GM19043 (cell line): ENCODE measurements around the gene IQGAP2.

Experiments
- ATAC-seq: cut with Tn5 transposase; IDR thresholded peaks from one replicate; pipeline ENCODE4 v1.9.1; 2021; ENCODE audit warnings: low read depth; ENCODE audit not compliant: unreplicated experiment

The IQGAP2 gene

DNA sequence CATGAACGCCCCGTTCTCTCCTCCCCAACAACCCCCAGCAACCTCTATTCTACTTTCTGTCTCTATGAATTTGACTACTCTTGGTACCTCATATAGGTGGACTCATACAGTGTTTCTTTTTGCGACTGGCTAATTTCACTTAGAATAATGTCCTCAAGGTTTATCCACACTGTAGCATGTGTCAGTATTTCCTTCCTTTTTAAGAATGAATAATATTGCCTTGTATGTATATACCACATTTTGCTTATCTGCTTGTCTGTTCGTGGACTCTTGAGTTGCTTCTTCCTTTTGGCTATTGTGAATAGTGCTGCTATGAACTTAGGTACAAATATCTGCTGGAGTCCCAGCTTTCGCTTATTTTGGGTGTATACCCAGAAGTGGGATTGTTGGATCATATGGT is 42.7 kb downstream of the IQGAP2 start:
- no peak for ATAC-seq

GRCh38 chr5:76446776-76447175 is 43.7 kb downstream of the IQGAP2 start:
- ATAC-seq: no peak

DNA sequence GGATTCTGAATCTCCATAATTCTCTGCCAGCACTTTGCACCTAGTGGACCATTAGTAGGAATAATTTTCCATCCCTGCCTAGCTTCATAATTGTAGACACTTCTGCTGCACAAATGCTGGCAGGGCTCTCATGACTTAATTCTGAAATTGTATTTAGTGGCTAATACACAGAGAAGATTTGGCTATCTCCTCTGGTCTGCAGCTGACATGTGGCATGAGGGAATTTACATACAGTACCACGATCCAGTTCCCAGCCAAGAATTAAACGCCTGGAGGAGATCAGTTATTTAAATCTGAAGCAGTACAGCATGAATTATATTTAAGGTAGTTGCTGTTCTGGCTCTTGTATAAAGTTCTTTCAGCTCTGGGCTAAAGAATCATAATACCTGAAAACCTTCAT is 46.5 kb downstream of the IQGAP2 start:
- no peak for ATAC-seq

DNA sequence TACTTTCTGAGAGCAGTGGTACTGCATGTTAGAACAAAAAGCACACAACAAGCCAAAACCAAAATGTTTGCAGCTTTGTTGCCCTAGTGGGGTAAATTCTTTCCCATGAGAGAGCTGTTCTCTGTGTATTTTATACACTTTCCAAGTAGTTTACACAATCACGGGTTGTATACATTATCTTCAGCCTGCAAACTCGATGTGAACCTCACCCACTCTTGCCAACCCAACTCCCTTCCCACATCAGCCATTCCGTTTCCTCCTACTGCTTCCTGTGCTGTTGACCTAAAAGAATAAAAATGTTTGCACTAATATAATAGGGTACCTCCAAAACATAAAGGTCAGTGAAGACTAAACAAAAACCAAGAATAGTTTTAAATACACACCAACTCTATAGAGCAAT is 47.0 kb downstream of the IQGAP2 start:
- ATAC-seq: no peak

GRCh38 chr5:76451031-76451701 is 48.1 kb downstream of the IQGAP2 start:
- ATAC-seq: no peak

- ATAC-seq: no peak
Observed at GRCh38 chr5:76455531-76456133, 52.5 kb downstream of the IQGAP2 start.

DNA sequence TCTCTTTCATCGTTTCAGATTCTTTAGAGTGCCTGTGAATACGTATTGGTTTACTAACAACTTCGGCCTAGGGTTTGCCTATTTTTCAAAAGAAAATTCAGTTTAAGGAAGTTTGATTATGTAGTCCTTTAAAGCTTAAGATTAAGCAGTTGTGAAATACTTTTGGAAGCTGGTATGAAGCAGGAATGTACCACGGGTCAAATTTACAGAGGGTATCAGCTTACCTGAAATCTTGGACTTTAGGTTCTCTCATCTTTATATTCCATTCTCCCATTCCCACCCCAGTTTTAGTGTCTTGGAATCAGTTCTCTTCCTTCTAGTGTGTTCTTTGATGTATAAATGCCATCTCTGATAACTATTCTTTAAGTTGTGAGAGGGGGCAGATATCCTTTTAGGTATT is 53.2 kb downstream of the IQGAP2 start:
- ATAC-seq: no peak

GRCh38 chr5:76457674-76458485 is 54.8 kb downstream of the IQGAP2 start:
- ATAC-seq: no peak

DNA sequence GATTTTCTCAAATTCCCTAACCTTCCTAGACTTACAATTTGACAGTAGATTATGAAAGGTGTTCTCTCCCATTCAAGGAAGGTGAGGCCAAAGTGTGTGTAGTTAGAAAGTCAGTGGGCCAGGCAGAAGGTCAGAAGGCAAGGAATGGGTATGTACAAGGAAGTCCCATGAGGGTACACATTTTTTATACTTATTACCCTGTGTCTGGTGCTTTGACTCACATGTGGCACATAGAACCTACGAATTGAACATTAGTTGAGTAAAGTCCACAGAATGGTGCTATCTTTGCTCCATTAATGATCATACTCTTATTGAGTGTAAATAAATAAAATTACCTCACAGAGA is 55.4 kb downstream of the IQGAP2 start:
- ATAC-seq: no peak

- ATAC-seq: no peak
Observed at GRCh38 chr5:76460104-76460503, 57.0 kb downstream of the IQGAP2 start.

- ATAC-seq: no peak
Observed at GRCh38 chr5:76462097-76462667, 59.1 kb downstream of the IQGAP2 start.

GRCh38 chr5:76467216-76467615 is 64.1 kb downstream of the IQGAP2 start:
- ATAC-seq: no peak

DNA sequence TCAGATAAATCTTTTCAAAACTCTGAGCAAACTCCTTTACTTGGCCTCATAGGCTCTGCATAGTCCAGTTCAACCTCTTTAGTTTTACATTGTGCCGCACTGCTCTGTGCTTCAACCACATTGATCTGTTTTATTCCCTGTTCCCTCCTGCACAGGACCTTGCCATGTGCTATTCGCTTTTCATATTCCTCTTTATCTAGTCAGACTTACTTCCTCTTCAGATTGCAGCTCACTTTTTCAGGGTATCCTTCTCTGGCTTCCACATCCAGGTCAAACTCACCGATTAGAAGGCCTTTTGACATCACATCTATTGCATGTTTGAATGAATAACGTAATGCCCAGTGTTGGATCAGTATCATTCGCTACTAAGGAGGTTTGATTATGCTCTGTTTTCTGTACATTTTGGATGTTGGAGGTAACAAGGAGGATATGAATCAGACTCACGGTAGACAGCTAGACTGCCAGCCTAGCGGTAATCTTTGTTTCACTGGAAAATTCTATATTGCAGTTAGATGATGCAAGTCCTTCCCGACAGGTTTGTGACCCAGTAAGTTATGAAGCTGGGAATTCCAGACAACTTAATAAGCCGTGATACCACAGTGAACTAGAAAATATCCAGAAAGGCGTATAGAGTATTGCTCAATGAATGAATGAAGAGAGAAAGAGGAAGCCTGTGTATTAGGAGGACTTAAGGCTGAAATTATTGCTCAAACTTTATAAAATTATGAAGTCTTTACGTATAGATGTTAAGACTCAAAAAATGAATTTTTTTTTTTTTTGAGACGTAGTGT is 65.7 kb downstream of the IQGAP2 start:
- ATAC-seq: no peak

DNA sequence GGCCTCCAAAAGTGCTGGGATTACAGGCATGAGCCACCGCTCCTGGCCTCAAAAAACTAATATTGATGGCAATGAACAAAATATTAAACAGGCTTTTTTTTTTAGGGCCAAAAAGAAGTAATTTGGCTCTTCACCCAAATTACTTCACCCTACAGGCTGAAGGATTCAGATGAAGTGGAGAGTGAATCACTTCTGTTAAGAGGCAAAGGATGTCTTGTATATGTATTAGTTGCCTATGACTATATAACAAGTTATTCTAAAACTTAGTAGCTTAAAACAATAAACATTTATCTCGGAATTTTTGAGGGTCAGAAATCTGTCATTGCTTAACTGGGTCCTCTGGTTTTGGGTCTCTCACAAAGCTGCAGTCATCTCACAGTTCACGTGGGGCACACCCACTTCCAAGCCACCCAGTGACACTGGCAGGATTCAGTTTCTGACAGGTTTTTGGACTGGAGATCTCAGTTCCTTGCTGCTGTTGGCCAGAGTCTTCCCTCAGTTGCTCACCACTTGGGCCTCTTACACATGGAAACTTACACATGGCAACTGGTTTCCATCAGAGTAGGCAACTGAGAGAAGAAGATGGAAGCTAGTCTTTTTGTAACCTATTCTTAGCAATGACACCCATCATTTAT is 66.7 kb downstream of the IQGAP2 start:
- ATAC-seq: no peak

DNA sequence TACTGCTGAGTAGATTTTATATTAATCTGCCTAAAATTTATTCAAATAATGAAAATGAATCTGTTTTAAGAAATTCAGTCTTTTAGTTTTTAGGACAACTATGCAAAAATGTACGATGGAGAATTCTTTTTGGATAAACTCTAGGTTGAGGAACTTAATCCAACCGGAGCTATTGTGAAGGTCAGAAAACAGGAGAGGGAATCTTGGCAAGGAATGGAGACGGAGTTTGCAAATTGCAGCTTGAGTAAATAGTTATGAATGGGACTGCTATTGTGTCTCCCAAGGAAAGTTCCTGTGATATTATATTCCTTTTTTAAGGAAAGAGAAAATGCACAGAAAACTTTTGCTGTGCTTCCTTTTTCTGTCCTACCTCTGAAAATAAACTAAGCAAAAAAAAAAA is 67.9 kb downstream of the IQGAP2 start:
- no peak for ATAC-seq

DNA sequence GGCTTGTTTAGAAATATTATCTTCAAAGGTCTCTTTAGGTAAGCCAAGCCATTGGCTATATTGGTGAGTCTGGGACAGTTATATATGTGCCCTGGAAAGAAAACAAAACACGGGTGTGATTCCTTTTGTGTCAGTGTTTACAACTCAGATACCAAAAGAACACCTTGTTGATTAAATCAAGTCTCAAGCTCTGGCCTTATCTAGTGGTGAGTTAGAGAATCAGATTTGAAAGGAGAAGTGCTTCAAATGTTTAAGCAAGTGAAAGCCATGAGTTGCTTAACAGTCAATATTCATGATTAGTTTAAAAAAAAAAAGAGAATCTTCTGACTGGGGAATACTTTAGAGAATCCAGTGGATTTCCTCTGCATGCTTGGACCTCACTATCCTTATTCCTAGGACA is 68.3 kb downstream of the IQGAP2 start:
- ATAC-seq: no peak

DNA sequence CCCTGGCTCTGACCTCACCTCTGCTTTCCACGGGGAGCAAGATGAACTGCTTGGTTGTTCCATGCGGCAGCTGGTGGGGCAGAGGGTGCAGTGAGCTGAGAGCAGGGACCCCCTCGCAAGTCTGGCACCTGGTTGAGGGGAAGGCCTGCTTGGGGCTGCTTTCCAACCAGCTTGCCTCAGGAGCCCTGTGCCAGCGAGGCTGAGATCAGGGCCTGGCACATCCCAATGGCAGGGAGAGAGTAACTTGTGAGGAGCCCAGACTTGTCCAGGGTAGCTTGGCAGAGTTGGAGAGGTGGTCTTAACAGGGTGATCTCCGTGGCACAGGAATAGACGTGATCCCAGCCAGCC is 68.9 kb downstream of the IQGAP2 start:
- no peak for ATAC-seq

DNA sequence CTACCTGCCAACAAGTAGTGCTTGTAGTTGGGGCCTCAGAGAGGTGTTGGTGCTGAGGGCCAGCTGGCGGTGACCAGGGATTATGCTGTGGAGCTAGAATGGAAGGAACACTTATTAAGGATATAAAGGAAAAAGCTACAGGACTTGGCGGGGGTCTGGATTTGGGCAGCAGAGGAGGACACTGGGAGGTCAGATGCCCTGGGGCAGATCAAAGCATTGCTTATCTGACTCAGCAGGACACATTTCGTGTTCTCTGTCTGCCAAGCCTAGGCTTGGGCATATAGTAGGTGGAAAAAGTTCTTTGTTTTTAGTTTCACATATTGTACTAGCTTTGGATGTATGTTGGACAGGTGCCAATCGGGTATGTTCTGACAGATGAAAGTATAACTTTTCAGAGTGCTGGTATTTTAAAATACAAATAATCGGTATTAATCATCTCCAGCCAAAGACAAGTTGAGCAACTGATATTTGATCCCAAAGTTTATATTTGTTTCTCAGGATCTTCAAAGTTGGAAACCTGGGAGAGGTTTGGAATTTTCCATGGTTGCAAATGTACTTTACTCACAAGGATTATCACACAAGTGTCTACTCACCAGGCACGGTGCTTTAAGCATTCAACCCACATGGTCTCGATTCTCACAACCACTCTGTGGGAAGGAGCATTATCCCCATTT is 69.4 kb downstream of the IQGAP2 start:
- ATAC-seq: no peak

DNA sequence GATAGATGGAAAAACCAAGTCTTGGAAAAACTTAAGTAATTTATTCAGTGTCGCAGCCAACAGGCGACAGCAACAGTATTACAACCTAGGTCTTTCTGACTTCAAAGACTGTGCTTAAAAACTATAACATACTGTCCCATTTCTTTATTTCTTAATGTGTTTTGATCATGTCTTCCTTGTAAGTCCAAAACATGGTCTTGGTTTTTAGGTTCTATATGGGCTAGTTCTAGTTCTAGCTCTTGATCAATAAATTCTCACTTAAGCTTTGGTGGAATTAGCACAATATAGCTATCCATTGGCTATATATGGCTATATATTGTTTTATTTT is 69.9 kb downstream of the IQGAP2 start:
- ATAC-seq: no peak

DNA sequence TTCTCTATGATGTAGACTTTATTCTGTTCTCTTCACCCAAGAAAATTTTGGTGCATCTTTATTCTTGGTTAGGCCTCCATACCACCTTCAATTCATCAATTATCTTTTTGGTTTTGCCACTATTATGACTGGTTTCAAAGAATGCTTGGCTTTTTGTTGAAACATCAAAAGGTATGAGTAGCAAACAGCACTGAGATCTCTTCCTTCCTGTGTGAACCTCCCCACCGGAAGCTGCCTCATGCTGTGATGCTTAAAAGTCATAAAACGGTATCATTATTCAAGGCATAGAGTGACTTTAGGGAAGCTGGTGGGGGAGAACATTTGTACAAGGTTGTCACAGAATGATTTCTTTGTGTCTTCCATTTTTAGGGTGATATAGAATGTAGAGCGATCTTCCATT is 70.6 kb downstream of the IQGAP2 start:
- ATAC-seq: peak; percentile 45
